ACC112 (cell line): ENCODE measurements around the gene CYSTM1.

Experiments
- H2AFZ ChIP-seq: fragments of 200-600 bp; sonication (generic); one replicate; pipeline ENCODE4 v1.6.0; 2017; ENCODE audit warnings: antibody characterized with exemption, low read length; ENCODE audit not compliant: unreplicated experiment
- H3K27ac ChIP-seq: fragments of 200-600 bp; sonication (generic); 2 replicates; pipeline ENCODE4 v1.5.1; 2014; ENCODE audit warnings: low read depth, mild to moderate bottlenecking, antibody characterized with exemption, low read length, moderate library complexity
- H3K27me3 ChIP-seq: fragments of 200-600 bp; sonication (generic); 2 replicates; pipeline ENCODE4 v1.6.1; 2014; ENCODE audit warnings: mild to moderate bottlenecking, antibody characterized with exemption, low read length, moderate library complexity, mixed read lengths; ENCODE audit not compliant: insufficient read depth
- H3K36me3 ChIP-seq: fragments of 200-600 bp; sonication (generic); 2 replicates; pipeline ENCODE4 v1.6.1; 2016; ENCODE audit warnings: mild to moderate bottlenecking, antibody characterized with exemption, low read length, moderate library complexity, mixed read lengths; ENCODE audit not compliant: insufficient read depth
- H3K4me1 ChIP-seq: fragments of 200-600 bp; sonication (generic); one replicate; pipeline ENCODE4 v1.6.1; 2016; ENCODE audit warnings: low read length, mixed read lengths; ENCODE audit not compliant: insufficient read depth, unreplicated experiment, control insufficient read depth
- H3K4me3 ChIP-seq: fragments of 200-600 bp; sonication (generic); 2 replicates; pipeline ENCODE4 v1.5.1; 2014; ENCODE audit warnings: mild to moderate bottlenecking, low read depth, low read length
- H3K79me2 ChIP-seq: fragments of 200-600 bp; sonication (generic); one replicate; pipeline ENCODE4 v1.6.0; 2016; ENCODE audit warnings: low read length; ENCODE audit not compliant: control insufficient read depth, unreplicated experiment, insufficient read depth

CYSTM1 gene

DNA sequence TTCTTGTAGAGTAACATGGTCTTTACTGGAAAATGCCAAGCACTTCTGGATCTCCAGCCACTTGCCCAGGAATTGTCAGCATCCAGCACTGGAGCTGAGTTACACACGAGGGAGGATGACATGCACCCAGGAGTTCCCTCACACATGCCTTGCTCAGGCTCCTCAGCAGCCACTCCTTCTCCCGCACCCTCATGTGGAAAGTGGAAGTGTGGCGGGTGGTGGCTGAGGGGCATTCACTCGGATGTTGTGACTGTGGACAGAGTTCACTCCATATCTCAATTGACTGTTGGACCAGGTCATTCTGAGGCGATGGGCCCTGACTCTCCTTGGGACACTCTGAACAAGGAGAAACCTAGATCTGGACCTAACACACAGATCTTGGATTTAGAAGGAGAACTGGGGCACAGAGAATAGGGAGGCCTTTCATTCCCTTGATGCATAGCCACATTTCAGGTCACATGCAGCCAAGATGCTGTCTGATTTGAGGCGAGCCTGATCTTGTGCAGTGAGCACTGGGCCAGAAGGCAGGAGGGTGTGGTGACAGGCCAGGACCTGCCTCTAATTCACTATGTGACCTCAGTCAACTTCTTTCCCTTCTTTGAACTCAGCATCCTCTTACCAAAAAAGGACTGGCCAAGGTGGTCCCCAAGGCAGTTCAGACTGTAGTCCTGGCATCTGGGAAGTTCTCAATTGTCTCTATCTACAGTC lies 62.1 kb downstream of the CYSTM1 start:
- Histone ChIP-seq H3K4me3 (no peak overlapping the region), H3K27ac (no peak overlapping the region), H3K79me2 (no peaks in the 10 kb centered on the region), H3K36me3 (no peaks in the 10 kb centered on the region), H3K27me3 (no peaks in the 10 kb centered on the region), H3K4me1 (peaks cover 12% of the 10 kb centered on the region), H2AFZ (no peak overlapping the region)

DNA sequence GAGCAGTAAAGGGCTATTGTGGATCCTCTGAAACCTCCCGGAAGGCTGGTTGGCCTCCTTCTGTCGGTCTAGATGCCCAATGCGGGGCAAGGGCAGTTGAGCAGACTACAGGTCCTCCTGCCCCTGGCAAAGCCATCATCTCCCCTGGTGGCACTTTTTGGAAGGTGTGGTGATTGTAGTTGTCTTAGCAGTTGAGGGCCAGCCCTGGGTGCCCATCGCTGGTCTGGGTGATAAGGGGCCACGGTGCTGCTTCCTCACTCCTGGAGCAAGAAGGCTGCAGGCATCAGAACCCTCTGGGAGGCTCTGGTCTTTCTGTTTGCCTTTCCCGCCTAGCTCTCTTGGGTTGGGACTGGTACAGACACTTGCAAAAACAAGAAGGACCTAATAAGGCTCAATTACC lies 63.8 kb downstream of the CYSTM1 start:
- Histone ChIP-seq H3K4me3 (no peak overlapping the region), H2AFZ (no peak overlapping the region), H3K4me1 (peaks cover 12% of the 10 kb centered on the region), H3K27ac (no peak overlapping the region), H3K36me3 (no peaks in the 10 kb centered on the region), H3K79me2 (no peaks in the 10 kb centered on the region), H3K27me3 (no peaks in the 10 kb centered on the region)

DNA sequence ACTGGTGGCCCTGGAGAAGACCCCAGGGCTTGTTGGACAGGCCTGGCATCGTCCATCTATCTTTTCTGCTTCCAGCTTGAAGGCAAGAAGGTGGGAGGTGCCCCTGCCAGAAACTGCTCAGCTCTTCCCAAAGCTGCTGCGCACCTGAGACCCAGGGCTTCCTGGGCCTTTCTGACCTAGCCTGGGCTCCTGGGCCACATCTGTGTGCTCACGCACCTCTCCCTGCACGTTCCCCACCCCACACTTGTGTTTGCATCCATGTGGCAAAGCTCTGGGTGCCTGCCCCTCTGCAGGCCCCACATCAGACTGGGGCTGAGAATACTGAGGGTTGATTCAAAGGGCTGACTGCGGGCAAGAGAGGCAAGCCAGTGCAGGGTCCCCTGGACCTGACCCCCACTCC lies 64.5 kb downstream of the CYSTM1 start:
- Histone ChIP-seq H3K27ac (no peak overlapping the region), H3K79me2 (no peaks in the 10 kb centered on the region), H3K27me3 (no peaks in the 10 kb centered on the region), H3K4me3 (no peak overlapping the region), H2AFZ (no peak overlapping the region), H3K4me1 (peaks cover 12% of the 10 kb centered on the region), H3K36me3 (no peaks in the 10 kb centered on the region)

DNA sequence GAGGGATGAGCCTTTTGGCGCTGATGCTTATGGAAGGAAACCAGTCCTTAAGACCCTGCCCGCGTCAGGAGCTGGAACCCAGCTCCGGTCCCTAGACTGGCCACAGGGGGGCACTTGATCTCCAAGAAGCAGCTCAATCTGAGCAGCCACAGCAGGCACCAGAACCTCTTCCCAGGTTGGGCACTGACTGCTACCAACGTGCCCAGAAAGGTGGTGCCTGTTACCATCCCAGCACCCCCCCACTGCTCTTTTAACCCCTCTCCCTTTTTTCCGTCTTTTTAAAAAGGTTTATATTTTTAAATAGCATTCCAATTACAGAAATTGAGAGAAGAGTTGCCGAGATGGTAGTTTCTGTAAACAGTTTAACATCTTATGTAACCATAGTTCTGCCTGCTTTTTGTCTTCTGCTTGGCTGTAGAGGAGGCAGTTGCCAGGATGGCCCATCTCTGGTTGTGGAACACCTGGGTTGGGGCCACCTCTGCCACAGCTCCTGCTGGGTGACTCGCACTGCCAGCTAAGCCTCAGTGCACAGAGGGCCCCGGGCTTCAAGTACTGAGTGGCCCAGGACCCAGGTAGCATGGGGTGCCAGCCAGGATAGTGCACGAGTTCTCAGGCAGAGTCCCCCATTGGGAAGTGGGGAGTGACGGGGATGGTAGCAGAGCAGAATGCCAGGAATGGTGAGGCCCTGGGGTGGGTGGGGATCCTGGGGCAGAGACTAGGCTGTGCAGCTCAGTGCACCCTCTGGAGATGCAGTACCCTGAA lies 65.1 kb downstream of the CYSTM1 start:
- H3K4me1 ChIP-seq, result peaks cover 17% of the 10 kb centered on the region
- H3K27ac ChIP-seq, result no peak overlapping the region
- no peak overlapping the region for H2AFZ ChIP-seq
- no peaks in the 10 kb centered on the region for H3K79me2 ChIP-seq
- no peaks in the 10 kb centered on the region for H3K27me3 ChIP-seq
- H3K36me3 ChIP-seq, result 0 out of 2 replicates have a peak, but pooled peaks cover 4% of the 10 kb centered on the region
- H3K4me3 ChIP-seq, result no peak overlapping the region

DNA sequence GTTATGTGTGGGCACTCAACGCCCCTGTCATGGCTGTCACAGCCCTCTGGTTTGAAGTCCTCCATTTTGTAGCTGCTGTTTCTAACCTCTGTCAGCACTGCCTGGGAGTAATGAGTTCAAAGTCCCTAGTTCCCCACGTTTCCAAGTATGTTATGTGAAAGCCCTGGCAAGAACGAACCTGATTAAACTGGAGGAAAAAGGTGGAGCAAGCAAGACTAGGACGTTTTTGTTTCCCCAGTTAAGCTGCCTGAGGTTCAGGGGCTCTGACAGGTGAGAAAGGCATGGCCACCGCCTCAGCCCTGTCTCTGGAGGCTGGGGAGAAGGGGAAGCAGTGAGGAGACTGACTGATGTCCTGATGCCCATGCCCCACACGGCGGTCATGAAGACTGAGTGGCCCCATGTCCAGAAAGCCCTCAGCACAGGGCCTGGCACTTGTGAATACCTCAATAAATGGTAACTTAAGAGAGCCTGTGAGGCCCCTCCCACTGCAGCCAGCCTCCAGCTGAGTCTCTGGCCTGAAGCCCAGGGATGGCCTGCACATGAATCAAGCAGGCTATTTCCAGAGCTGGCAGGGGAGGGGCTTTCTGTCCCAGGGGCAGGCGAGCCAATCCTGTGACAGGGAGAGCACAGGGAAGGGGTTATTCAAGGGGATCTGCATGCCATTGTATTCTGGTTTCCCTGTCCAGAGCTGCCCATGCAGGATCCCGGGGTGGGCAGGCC lies 66.2 kb downstream of the CYSTM1 start:
- H3K4me3 ChIP-seq, result no peak overlapping the region
- H3K27ac ChIP-seq, result peak overlapping the region; percentile 42; the same call in 1 of the 2 replicates
- H3K79me2 ChIP-seq, result no peaks in the 10 kb centered on the region
- H3K36me3 ChIP-seq, result 0 out of 2 replicates have a peak, but pooled peaks cover 6% of the 10 kb centered on the region
- no peak overlapping the region for H2AFZ ChIP-seq
- H3K4me1 ChIP-seq, result peaks cover 22% of the 10 kb centered on the region
- H3K27me3 ChIP-seq, result no peaks in the 10 kb centered on the region

DNA sequence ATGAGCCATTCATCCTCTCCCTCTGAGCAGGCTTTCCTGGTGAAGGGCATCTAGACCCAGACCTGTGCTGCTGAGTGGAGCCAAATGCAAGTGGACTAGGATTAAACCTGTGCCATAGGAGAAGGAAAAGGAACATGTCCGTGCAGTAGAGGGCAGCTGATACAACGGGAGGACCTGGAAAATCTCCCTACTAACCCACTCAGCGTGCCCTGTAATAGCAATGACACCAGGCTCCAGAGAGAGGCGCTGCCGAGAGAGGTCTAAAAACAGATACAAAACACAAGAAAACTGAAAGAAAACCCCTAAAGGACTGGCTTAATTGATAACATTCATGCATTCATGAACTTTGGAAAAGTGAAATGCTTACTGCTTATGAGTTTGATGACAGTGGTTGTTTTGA lies 67.1 kb downstream of the CYSTM1 start:
- Histone ChIP-seq H3K27me3 (no peaks in the 10 kb centered on the region), H3K79me2 (no peaks in the 10 kb centered on the region), H3K36me3 (0 out of 2 replicates have a peak, but pooled peaks cover 6% of the 10 kb centered on the region), H2AFZ (no peak overlapping the region), H3K27ac (peak overlapping the region; percentile 42), H3K4me1 (peaks cover 32% of the 10 kb centered on the region), H3K4me3 (no peak overlapping the region)

DNA sequence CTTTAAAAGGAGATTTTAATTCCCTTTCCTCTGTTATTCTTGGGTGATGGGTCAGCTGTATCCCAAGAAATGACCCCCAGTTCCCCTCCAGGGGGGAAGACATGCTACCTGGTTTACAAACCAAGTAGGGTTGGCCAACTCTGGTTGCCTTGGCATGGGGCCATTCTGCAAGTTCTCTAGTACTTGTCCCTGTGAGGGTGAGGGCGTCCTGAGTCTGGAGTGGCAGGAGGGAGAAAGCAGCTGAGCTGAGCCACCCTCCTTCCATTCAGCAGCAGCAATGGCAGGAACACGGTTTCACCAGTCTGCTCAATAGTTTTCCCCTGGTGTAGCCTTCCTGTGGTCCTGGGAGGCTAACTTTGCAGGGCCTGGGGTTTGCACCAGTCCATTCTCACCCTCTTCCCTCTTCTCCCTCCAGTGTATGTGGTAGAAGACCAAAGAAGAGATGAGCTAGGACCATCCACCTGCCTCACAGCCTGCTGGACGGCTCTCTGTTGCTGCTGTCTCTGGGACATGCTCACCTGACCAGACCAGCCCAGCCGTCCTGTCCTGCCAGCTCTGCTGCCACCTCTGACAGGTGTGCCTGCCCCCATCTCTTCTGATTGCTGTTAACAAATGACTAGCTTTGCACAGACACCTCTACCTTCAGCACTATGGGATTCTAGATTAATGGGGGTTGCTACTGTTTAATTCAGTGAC lies 68.0 kb downstream of the CYSTM1 start:
- Histone ChIP-seq H3K79me2 (peaks cover 5% of the 10 kb centered on the region), H2AFZ (no peak overlapping the region), H3K4me1 (peaks cover 34% of the 10 kb centered on the region), H3K27me3 (no peaks in the 10 kb centered on the region), H3K27ac (no peak overlapping the region), H3K36me3 (0 out of 2 replicates have a peak, but pooled peaks cover 6% of the 10 kb centered on the region), H3K4me3 (no peak overlapping the region)

DNA sequence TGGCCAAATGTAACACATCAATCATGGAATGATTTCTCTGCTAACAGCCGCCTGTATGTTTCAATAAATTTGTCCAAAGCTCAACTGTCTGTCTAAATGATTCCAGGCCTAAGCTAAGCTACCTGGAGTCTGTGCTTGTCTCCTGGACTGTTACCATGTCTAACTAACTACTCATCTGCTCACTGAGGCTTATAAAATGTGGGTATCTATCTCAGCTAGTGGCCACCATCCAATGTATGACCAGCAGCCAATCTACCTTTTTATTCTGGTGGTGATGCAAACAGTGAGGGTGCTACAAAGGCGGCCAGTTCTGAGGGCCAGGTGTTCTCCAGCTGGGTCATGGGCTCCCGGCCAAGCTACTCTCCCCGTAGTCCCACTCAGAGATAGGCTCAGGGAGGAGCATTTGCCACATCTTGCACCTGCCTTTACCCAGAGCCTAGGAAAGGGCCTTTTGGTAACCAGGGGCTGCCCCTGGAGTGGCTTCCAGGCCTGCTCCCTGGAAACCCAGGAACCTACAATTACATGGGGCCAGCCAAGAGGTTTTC lies 68.8 kb downstream of the CYSTM1 start:
- Histone ChIP-seq H3K36me3 (0 out of 2 replicates have a peak, but pooled peaks cover 6% of the 10 kb centered on the region), H3K79me2 (peaks cover 5% of the 10 kb centered on the region), H3K4me1 (peaks cover 34% of the 10 kb centered on the region), H3K27me3 (no peaks in the 10 kb centered on the region), H3K27ac (no peak overlapping the region), H3K4me3 (no peak overlapping the region), H2AFZ (no peak overlapping the region)

DNA sequence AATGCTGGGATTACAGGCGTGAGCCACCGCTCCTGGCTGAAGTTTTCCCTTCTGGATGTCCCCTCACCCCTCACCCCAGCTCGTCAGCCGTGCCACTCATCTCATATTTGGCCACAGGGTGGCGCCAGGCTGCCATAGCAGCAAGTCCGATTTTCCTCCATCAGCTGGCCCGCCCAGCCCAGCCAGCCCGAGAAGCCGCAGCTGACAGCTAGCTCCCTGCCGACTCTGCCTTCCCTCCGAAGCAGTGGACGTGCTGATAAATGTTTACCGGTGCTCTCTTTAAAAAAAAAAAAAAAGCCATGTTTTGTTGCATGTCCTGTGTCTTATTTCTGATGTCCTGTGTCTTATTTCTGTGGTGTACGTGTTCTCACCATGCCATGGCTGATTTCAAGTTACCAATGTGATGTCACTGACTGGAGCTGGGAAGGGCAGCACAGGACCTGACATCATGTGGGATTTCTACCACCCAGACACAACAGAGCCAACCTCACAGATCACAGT lies 69.6 kb downstream of the CYSTM1 start:
- no peaks in the 10 kb centered on the region for H3K27me3 ChIP-seq

DNA sequence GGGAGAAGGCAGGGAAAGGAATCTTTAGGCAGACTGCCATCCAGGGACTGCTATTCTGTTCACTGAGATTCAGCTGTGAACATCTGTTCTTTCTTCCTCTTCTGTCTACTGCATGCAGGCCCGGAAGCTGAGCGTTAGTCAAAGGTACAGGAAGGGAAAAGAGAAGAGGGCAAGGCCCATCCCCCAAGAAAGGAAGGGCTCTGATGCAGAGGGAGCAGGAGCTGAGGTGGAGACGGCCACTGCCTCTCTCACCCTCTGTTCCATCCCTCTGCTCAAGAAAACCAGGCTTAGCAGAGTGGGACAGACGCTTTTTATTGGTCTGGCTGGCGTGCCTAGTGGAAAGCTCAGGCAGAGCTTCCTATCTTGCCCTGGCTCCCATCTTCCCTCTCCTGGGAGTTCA lies 70.4 kb downstream of the CYSTM1 start:
- Histone ChIP-seq H3K27me3 (no peaks in the 10 kb centered on the region), H3K27ac (no peak overlapping the region), H3K79me2 (peaks cover 10% of the 10 kb centered on the region), H3K4me1 (peaks cover 37% of the 10 kb centered on the region), H2AFZ (no peak overlapping the region), H3K4me3 (no peak overlapping the region), H3K36me3 (peaks cover 9% of the 10 kb centered on the region; the same call in 1 of the 2 replicates)

More for the DNA sequence above, 69.6 kb downstream of the CYSTM1 start:
- no peak overlapping the region for H3K4me3 ChIP-seq
- no peak overlapping the region for H2AFZ ChIP-seq
- peaks cover 34% of the 10 kb centered on the region for H3K4me1 ChIP-seq
- H3K36me3 ChIP-seq, result 0 out of 2 replicates have a peak, but pooled peaks cover 6% of the 10 kb centered on the region
- H3K27ac ChIP-seq, result no peak overlapping the region
- H3K79me2 ChIP-seq, result peaks cover 5% of the 10 kb centered on the region
